Tibial nerve (tissue), 4 donors: ENCODE results near the gene ADRA2B. TPM values are rescaled to one million over a fixed set of nuclear protein-coding genes. Genes with fewer than 3 reads are reported as not detected.

ENCODE experiments used
- total RNA-seq, 4 donors: library from RNA; depleted of rRNA; stranded (reverse); fragments of >200 nt; gene quantifications; one replicate each; pipeline ENCODE4 v1.1.0, GENCODE V29; 2016

ADRA2B gene
- total RNA-seq, 4 donors from 2014 or later: 2.1 to 5.0 (median 4.7) TPM

Other genes with a start within 250 kb of the ADRA2B start
- 10 to 100 TPM; 68.2 to 69.7 (median 69.2) TPM for gene ANKRD36C, start 124.7 kb downstream of the ADRA2B start, total RNA-seq
- 10 to 100 TPM in 1 of 4 donors, 1 to 10 TPM in 3; 4.2 to 12.4 (median 6.4) TPM for gene GPAT2, start 81.7 kb downstream of the ADRA2B start, total RNA-seq
- under 1 TPM in 1 of 4 donors, not detected in 3; 0.60 TPM for gene ASTL, start 21.9 kb upstream of the ADRA2B start, total RNA-seq
- 10 to 100 TPM; 14.0 to 21.1 (median 15.6) TPM for gene DUSP2, start 28.9 kb upstream of the ADRA2B start, total RNA-seq
- gene STARD7, start 92.3 kb upstream of the ADRA2B start, total RNA-seq: 100 to 1,000 TPM in 1 of 4 donors, 10 to 100 TPM in 3; 77.3 to 111 (median 85.0) TPM
- gene TMEM127, start 149.4 kb upstream of the ADRA2B start, total RNA-seq: 10 to 100 TPM; 27.1 to 35.4 (median 30.7) TPM
- gene CIAO1, start 149.7 kb upstream of the ADRA2B start, total RNA-seq: 100 to 1,000 TPM; 132 to 172 (median 151) TPM
- gene SNRNP200, start 189.0 kb upstream of the ADRA2B start, total RNA-seq: 100 to 1,000 TPM in 1 of 4 donors, 10 to 100 TPM in 3; 79.4 to 106 (median 90.1) TPM
- gene ITPRIPL1, start 208.7 kb upstream of the ADRA2B start, total RNA-seq: 1 to 10 TPM in 3 of 4 donors, under 1 TPM in 1; 0.98 to 4.2 (median 2.2) TPM
- gene NCAPH, start 219.2 kb upstream of the ADRA2B start, total RNA-seq: 1 to 10 TPM; 1.1 to 5.1 (median 2.9) TPM